Keratinocyte (primary cell): ENCODE data around the gene AASDHPPT. TPM values are rescaled to one million over a fixed set of nuclear protein-coding genes. Genes with fewer than 3 reads are reported as not detected.
A peak's percentile ranks its signal among the peaks of the same experiment; 100 is the strongest.

Experiments used
- DNase-seq: peaks from one replicate; pipeline ENCODE4 v3.0.0-alpha.2; 2011; ENCODE audit warnings: low read depth, missing footprints, low spot score
- FAIRE-seq: peaks from 2 replicates; lab custom pipeline; 2011; peaks lifted over from hg19 to GRCh38; lab: Jason Lieb, UNC
- H2AFZ ChIP-seq: 2 replicates; pipeline ENCODE4 v1.6.0; 2012; ENCODE audit warnings: low read length, control low read depth, inconsistent platforms; ENCODE audit not compliant: control insufficient read depth
- H3K27ac ChIP-seq: 2 replicates; pipeline ENCODE4 v1.5.1; 2011; ENCODE audit warnings: low read length; ENCODE audit not compliant: control insufficient read depth, insufficient read depth
- H3K27me3 ChIP-seq: 3 replicates; pipeline ENCODE4 v1.6.0; 2011; ENCODE audit warnings: low read length; ENCODE audit not compliant: control insufficient read depth, insufficient read depth; ENCODE audit errors: extremely low read depth
- H3K36me3 ChIP-seq, 2 experiments: 2 replicates in 1 of 2; 3 replicates in 1 of 2; pipeline ENCODE4 v1.5.1; 2011; ENCODE audit warnings: low read length in 2 of 2, mild to moderate bottlenecking in 1 of 2; ENCODE audit not compliant: control insufficient read depth in 2 of 2, insufficient read depth in 2 of 2; ENCODE audit errors: extremely low read depth in 1 of 2
- H3K4me1 ChIP-seq: 3 replicates; pipeline ENCODE4 v1.5.1; 2011; ENCODE audit warnings: low read length; ENCODE audit not compliant: control insufficient read depth, insufficient read depth; ENCODE audit errors: extremely low read depth
- H3K4me2 ChIP-seq: 3 replicates; pipeline ENCODE4 v1.6.0; 2011; ENCODE audit warnings: low read depth, low read length; ENCODE audit not compliant: control insufficient read depth, insufficient read depth; ENCODE audit errors: extremely low read depth
- H3K4me3 ChIP-seq, 3 experiments: fragments of 200-600 bp in 1 of 3; sonication (generic) in 1 of 3; 2 replicates in 2 of 3; 3 replicates in 1 of 3; pipeline ENCODE4 v1.5.1; 2011 to 2016; ENCODE audit warnings: low read length in 3 of 3, mild to moderate bottlenecking in 3 of 3, control low read depth in 2 of 3, inconsistent platforms in 1 of 3, low read depth in 1 of 3, mixed read lengths in 1 of 3, mixed run types in 1 of 3, moderate library complexity in 1 of 3; ENCODE audit not compliant: control insufficient read depth in 2 of 3, insufficient read depth in 2 of 3; ENCODE audit errors: extremely low read depth in 1 of 3
- H3K79me2 ChIP-seq: 2 replicates; pipeline ENCODE4 v1.6.0; 2012; ENCODE audit warnings: low read length; ENCODE audit not compliant: control insufficient read depth, insufficient read depth
- H3K9ac ChIP-seq: 3 replicates; pipeline ENCODE4 v1.6.0; 2011; ENCODE audit warnings: low read length; ENCODE audit not compliant: control insufficient read depth, insufficient read depth; ENCODE audit errors: extremely low read depth
- H3K9me1 ChIP-seq: 3 replicates; pipeline ENCODE4 v1.6.0; 2011; ENCODE audit warnings: low read length; ENCODE audit not compliant: control insufficient read depth, insufficient read depth; ENCODE audit errors: extremely low read depth
- H3K9me3 ChIP-seq: 2 replicates; pipeline ENCODE4 v1.5.1; 2012; ENCODE audit warnings: low read depth, low read length; ENCODE audit not compliant: control insufficient read depth
- H4K20me1 ChIP-seq: 3 replicates; pipeline ENCODE4 v1.6.0; 2011; ENCODE audit warnings: low read length; ENCODE audit not compliant: control insufficient read depth, insufficient read depth; ENCODE audit errors: extremely low read depth
- EZH2 ChIP-seq: IDR thresholded peaks from one replicate; pipeline ENCODE4 v1.6.1; 2012; ENCODE audit warnings: inconsistent platforms, mild to moderate bottlenecking, low read length, moderate library complexity
- dilution Hi-C: fragments of 300-500 bp; cut with MboI; formaldehyde crosslinking; loops from one replicate; pipeline ENCODE4 v1.7.0; 2020; ENCODE audit warnings: low sequenced_read_pairs; ENCODE audit not compliant: extremely low pct_ligation_motif_present
- polyA plus RNA-seq, 5 experiments: library from polyadenylated mRNA; depleted of rRNA in 3 of 5; stranded (reverse) in 3 of 5; stranded (forward) in 1 of 5; unstranded in 1 of 5; fragments of >200 nt; gene quantifications; 1 replicate in 1 of 5; 2 replicates in 3 of 5; 3 replicates in 1 of 5; pipeline versions ENCODE4 v1.2.1 to v1.2.3, GENCODE V29; 2011 to 2012; ENCODE audit warnings: missing spikeins in 2 of 5, low read depth in 1 of 5, low replicate concordance in 1 of 5
- TF ChIP-seq, protein P1 (sequence below), 3 experiments: IDR thresholded peaks in 1 of 3; conservative IDR thresholded peaks in 1 of 3; optimal IDR thresholded peaks in 1 of 3; 2 replicates in 2 of 3; 3 replicates in 1 of 3; pipeline versions ENCODE3 to v1.5.1; 2011; ENCODE audit warnings: low read length in 3 of 3, mild to moderate bottlenecking in 3 of 3, moderate library complexity in 2 of 3, control low read depth in 1 of 3, inconsistent platforms in 1 of 3; ENCODE audit not compliant: insufficient read depth in 2 of 3; ENCODE audit errors: extremely low read depth in 1 of 3

Gene AASDHPPT
- polyA plus RNA-seq, 1 donor (not counting 4 experiments of a cell fraction or from before 2014, with no cell fraction given), result 53.0 TPM

DNA sequence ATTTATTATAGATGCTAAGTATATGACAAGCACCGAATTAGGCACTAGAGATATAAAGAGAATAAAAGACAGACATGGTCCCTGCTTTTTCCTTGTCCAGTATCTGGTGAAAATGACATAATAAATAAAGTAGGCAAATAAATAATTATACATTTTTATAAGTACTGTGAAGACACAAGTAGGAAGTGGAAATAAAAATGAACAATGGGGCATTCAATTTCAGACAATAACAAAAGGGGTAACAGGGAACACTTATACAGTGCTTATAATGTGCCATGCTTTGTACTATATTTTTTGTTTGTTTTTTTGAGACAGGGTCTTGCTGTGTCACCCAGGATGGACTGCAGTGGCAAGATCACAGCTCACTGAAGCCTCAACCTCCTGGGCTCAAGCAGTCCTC lies 4.7 kb upstream of the AASDHPPT start:
- Histone ChIP-seq H3K4me2 (no peak overlapping the region), H3K9me1 (no peaks in the 10 kb centered on the region), H3K27me3 (no peaks in the 10 kb centered on the region), H3K9ac (no peak overlapping the region), H2AFZ (no peak overlapping the region), H3K27ac (no peak overlapping the region), H3K4me1 (peaks cover 7% of the 10 kb centered on the region), H3K4me3 (no peak overlapping the region), H3K9me3 (no peaks in the 10 kb centered on the region), H3K36me3 (no peaks in the 10 kb centered on the region), H4K20me1 (no peaks in the 10 kb centered on the region), H3K79me2 (peaks cover 3% of the 10 kb centered on the region)
- FAIRE-seq (no peak), DNase-seq (no peak)
- no peak for TF ChIP-seq EZH2
- dilution Hi-C loops, result no loop called here

DNA sequence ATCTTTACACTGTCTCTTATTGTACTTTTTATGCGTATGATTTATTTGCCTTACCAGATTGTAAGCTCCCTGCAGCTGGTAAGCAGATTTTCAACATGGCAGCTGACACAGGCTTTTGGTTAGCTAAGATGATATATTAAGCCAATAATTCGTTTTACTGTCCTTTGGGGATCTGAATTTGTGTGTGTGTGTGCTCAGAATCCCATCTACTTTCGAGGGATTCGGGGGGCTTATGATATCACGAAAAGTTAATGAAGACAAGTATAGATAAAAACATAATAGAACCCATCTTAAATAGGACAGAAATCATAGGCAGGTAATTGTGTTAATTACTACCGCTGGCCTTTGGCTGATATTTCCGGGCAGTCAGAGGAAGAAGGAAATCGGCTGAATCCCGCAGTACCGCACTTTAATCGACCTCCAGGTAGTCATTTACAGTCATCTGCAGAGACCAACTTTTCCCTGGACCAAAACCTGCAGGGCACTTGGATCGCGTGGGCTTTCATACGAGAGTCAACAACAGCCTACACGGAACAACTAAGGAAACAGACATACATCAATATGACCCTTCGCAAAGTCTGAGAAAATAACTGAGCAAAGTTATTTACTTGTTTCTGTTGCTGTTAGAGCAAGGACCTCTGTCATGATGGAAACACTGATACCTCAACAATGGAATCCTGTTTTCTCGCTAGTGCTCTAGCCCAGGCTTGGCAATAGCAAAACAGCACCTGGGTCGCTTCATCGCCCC lies 1.1 kb upstream of the AASDHPPT start:
- no peaks in the 10 kb centered on the region for H3K9me3 ChIP-seq
- H3K27ac ChIP-seq, result peak overlapping the region; percentile 83
- H3K9me1 ChIP-seq, result no peaks in the 10 kb centered on the region
- peak overlapping the region; percentile 82 to 91 (median 87) for H3K4me3 ChIP-seq
- H3K27me3 ChIP-seq, result no peaks in the 10 kb centered on the region
- no peak for TF ChIP-seq EZH2
- TF ChIP-seq, protein P1, sequence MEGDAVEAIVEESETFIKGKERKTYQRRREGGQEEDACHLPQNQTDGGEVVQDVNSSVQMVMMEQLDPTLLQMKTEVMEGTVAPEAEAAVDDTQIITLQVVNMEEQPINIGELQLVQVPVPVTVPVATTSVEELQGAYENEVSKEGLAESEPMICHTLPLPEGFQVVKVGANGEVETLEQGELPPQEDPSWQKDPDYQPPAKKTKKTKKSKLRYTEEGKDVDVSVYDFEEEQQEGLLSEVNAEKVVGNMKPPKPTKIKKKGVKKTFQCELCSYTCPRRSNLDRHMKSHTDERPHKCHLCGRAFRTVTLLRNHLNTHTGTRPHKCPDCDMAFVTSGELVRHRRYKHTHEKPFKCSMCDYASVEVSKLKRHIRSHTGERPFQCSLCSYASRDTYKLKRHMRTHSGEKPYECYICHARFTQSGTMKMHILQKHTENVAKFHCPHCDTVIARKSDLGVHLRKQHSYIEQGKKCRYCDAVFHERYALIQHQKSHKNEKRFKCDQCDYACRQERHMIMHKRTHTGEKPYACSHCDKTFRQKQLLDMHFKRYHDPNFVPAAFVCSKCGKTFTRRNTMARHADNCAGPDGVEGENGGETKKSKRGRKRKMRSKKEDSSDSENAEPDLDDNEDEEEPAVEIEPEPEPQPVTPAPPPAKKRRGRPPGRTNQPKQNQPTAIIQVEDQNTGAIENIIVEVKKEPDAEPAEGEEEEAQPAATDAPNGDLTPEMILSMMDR (optimal IDR thresholded peaks at IDR 0.05 in 1 of 3, IDR thresholded peaks at IDR 0.05 in 1 of 3, conservative IDR thresholded peaks at IDR 0.05 in 1 of 3; ENCODE audit: extremely low read depth in 1 of 3, insufficient read depth in 2 of 3, low read length in 3 of 3), result no peak
- peak overlapping the region; percentile 92 for H2AFZ ChIP-seq
- no peaks in the 10 kb centered on the region for H4K20me1 ChIP-seq
- H3K36me3 ChIP-seq, result peaks cover 0 to 14% of the 10 kb centered on the region in 2 experiments
- H3K4me1 ChIP-seq, result peaks cover 7% of the 10 kb centered on the region
- FAIRE-seq, result no peak
- H3K79me2 ChIP-seq, result peaks cover 38% of the 10 kb centered on the region
- DNase-seq, result no peak
- dilution Hi-C loops, result no loop called here
- peak overlapping the region; percentile 80 for H3K9ac ChIP-seq
- peak overlapping the region; percentile 99 for H3K4me2 ChIP-seq
